ENCODE measurements around the gene RFWD3. TPM values are rescaled to one million over a fixed set of nuclear protein-coding genes. Genes with fewer than 3 reads are reported as not detected.

RFWD3 gene
- total RNA-seq, 1 donor from 2014 or later, result 55.7 TPM

DNA sequence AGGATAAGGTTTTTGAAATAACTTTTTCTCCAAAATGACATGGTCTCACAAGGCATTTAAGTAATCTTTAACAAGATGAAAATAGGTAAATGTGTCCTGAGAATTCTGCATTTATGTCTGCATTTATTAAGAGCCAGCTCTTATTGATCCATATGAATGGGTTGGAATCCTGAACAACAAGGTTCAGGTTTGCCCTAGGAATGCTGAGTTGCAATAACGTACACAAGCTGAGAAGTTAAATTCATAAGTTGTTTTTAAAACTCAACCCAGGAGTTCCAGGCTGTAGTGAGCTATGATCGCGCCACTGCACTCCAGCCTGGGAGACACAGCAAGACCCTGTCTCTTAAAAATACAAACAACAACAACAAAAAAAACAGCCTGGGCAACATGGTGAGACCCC is 87.8 kb downstream of the RFWD3 start:
- no peak overlapping the region for H2AFZ ChIP-seq (replicated peaks)
- no peak overlapping the region for H3K4me2 ChIP-seq
- Mint-ChIP-seq H3K4me1 (peaks cover 14% of the 10 kb centered on the region), H3K27ac (no peak overlapping the region), H3K36me3 (peaks cover 7% of the 10 kb centered on the region), H3K9me3 (no peaks in the 10 kb centered on the region), H3K27me3 (ENCODE audit: insufficient read depth, low read depth) (no peaks in the 10 kb centered on the region), H3K4me3 (no peak overlapping the region)
- no peaks in the 10 kb centered on the region for H3K4me1 ChIP-seq
- TF ChIP-seq EZH2 (IDR thresholded peaks at IDR 0.05), result no peak
- no peak overlapping the region for H3K27ac ChIP-seq
- H3K9ac ChIP-seq, result no peak overlapping the region
- no peak for DNase-seq (ENCODE audit: low spot score)
- H4K20me1 ChIP-seq (ENCODE audit: low read depth), result peaks cover 71% of the 10 kb centered on the region
- no peaks in the 10 kb centered on the region for H3F3A ChIP-seq (ENCODE audit: low read depth)
- no peaks in the 10 kb centered on the region for H3K36me3 ChIP-seq
- no peak overlapping the region for H3K4me3 ChIP-seq
- H3K9me3 ChIP-seq (ENCODE audit: low read depth), result no peaks in the 10 kb centered on the region
- H3K79me2 ChIP-seq (ENCODE audit: low read depth), result peaks cover 98% of the 10 kb centered on the region
- no peaks in the 10 kb centered on the region for H3K27me3 ChIP-seq

DNA sequence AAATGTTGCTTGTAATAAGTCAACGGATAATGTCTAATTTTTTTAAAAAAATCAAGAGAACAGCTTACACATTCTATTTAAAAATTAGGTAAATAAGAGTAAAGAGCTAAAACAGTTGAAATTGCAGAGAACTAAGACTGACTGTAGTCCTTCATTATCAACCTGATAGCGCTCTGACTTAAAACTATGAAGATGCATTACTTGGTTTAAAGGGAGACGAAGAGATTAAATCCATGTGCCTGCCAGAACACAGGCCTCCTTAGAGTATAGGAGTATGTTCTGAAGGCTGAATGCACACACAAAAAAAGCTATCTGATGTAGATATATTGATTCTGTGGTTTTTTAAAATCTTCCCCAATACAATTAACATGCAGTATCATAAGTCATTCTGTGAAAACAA is 88.2 kb downstream of the RFWD3 start:
- DNase-seq (ENCODE audit: low spot score), result no peak
- no peak overlapping the region for H3K4me3 ChIP-seq
- no peak overlapping the region for H2AFZ ChIP-seq (replicated peaks)
- H4K20me1 ChIP-seq (ENCODE audit: low read depth), result peaks cover 76% of the 10 kb centered on the region
- TF ChIP-seq CTCF (IDR thresholded peaks at IDR 0.05) (no peak), EZH2phosphoT487 (IDR thresholded peaks at IDR 0.05) (no peak), EZH2 (IDR thresholded peaks at IDR 0.05) (no peak)
- Mint-ChIP-seq H3K27me3 (ENCODE audit: insufficient read depth, low read depth) (no peaks in the 10 kb centered on the region), H3K27ac (no peak overlapping the region), H3K4me1 (peaks cover 15% of the 10 kb centered on the region), H3K36me3 (peaks cover 3% of the 10 kb centered on the region), H3K9me3 (no peaks in the 10 kb centered on the region), H3K4me3 (no peak overlapping the region)
- no peaks in the 10 kb centered on the region for H3K4me1 ChIP-seq
- no peaks in the 10 kb centered on the region for H3K9me3 ChIP-seq (ENCODE audit: low read depth)
- no peak overlapping the region for H3K9ac ChIP-seq
- H3K27me3 ChIP-seq, result no peaks in the 10 kb centered on the region
- H3F3A ChIP-seq (ENCODE audit: low read depth), result no peaks in the 10 kb centered on the region
- H3K79me2 ChIP-seq (ENCODE audit: low read depth), result peaks cover 98% of the 10 kb centered on the region
- H3K27ac ChIP-seq, result no peak overlapping the region
- H3K36me3 ChIP-seq, result no peaks in the 10 kb centered on the region
- no peak overlapping the region for H3K4me2 ChIP-seq

DNA sequence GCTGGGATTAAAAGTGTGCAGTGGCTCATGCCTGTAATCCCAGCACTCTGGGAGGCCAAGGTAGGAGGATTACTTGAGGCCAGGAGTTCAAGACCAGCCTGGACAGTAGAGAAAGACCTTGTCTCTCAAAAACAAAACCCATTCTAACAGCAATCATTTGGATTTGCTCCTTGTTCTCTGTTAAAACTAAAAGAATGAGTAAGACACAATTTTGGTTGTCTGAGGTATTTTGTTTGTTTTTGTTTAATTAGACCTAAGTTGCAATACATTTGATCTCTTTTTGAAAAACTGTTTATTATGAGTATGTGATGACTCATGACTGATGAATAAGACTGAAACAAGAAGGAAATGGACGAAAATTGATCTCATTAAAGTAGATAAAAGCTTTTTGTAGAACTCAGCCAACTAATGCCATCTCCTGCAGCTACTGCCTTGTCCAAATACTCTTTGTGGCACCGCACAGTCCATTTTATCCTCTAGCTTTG is 88.8 kb downstream of the RFWD3 start:
- Histone ChIP-seq H2AFZ (replicated peaks) (no peak overlapping the region), H3K4me1 (no peaks in the 10 kb centered on the region), H3F3A (ENCODE audit: low read depth) (no peaks in the 10 kb centered on the region), H3K4me2 (no peak overlapping the region), H3K4me3 (no peak overlapping the region), H3K27me3 (no peaks in the 10 kb centered on the region), H4K20me1 (ENCODE audit: low read depth) (peaks cover 81% of the 10 kb centered on the region), H3K79me2 (ENCODE audit: low read depth) (peaks cover 98% of the 10 kb centered on the region), H3K27ac (no peak overlapping the region), H3K9ac (no peak overlapping the region), H3K9me3 (ENCODE audit: low read depth) (no peaks in the 10 kb centered on the region), H3K36me3 (no peaks in the 10 kb centered on the region)
- no peak overlapping the region for H3K4me3 Mint-ChIP-seq
- peaks cover 2% of the 10 kb centered on the region for H3K36me3 Mint-ChIP-seq
- no peaks in the 10 kb centered on the region for H3K27me3 Mint-ChIP-seq (ENCODE audit: insufficient read depth, low read depth)
- H3K9me3 Mint-ChIP-seq, result no peaks in the 10 kb centered on the region
- H3K27ac Mint-ChIP-seq, result no peak overlapping the region
- TF ChIP-seq CTCF (IDR thresholded peaks at IDR 0.05), result no peak
- DNase-seq (ENCODE audit: low spot score), result no peak
- peaks cover 17% of the 10 kb centered on the region for H3K4me1 Mint-ChIP-seq

DNA sequence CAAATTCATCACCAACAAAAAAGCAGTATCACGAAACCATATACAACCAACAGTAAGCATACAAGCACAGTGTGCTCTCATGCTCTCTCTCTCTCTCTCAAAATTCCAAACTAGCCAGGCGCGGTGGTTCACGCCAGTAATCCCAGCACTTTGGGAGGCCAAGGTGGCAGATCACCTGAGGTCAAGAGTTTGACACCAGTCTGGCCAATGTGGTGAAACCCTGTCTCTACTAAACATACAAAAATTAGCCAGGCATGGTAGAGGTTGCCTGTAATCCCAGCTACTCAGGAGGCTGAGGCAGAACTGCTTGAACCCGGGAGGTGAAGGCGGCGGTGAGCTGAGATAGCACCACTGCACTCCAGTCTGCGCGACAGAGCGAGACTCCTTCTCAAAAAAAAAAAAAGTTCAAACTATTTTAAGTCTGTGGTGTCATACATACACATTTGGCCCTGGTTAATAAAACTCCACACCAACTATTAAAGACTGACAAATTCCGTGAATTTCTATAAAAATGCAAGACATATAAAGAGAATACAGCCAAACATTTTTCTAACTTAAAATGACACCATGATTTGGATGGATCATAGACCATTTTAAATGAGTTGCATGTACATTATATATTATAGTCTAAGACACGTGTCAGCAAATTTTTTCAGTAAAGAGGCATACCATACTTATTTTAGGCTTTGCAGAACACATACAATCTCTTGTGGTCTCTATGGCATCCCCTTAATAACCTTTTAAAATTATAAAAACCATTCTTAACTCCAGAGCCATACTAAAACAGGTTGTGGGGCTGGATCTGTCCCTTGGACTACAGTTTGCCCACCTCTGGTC is 90.7 kb downstream of the RFWD3 start:
- no peaks in the 10 kb centered on the region for H3K27me3 ChIP-seq
- no peak overlapping the region for H2AFZ ChIP-seq (replicated peaks)
- H3K79me2 ChIP-seq (ENCODE audit: low read depth), result peaks cover 98% of the 10 kb centered on the region
- H3F3A ChIP-seq (ENCODE audit: low read depth), result no peaks in the 10 kb centered on the region
- no peak overlapping the region for H3K4me3 ChIP-seq
- H3K4me2 ChIP-seq, result no peak overlapping the region
- Mint-ChIP-seq H3K4me1 (peaks cover 25% of the 10 kb centered on the region), H3K27ac (peak overlapping the region; percentile 78), H3K4me3 (no peak overlapping the region), H3K9me3 (peaks cover 2% of the 10 kb centered on the region), H3K36me3 (no peaks in the 10 kb centered on the region), H3K27me3 (ENCODE audit: insufficient read depth, low read depth) (no peaks in the 10 kb centered on the region)
- no peaks in the 10 kb centered on the region for H3K4me1 ChIP-seq
- H3K36me3 ChIP-seq, result no peaks in the 10 kb centered on the region
- no peaks in the 10 kb centered on the region for H3K9me3 ChIP-seq (ENCODE audit: low read depth)
- no peak overlapping the region for H3K9ac ChIP-seq
- H3K27ac ChIP-seq, result peak overlapping the region; percentile 7
- peaks cover 91% of the 10 kb centered on the region for H4K20me1 ChIP-seq (ENCODE audit: low read depth)
- TF ChIP-seq EZH2 (IDR thresholded peaks at IDR 0.05), result no peak
- TF ChIP-seq CTCF (IDR thresholded peaks at IDR 0.05), result no peak
- no peak for TF ChIP-seq EZH2phosphoT487 (IDR thresholded peaks at IDR 0.05)
- no peak for DNase-seq (ENCODE audit: low spot score)
